IMR-90 (cell line): Measurements from ENCODE around the gene HOXC10. TPM values are rescaled to one million over a fixed set of nuclear protein-coding genes. Genes with fewer than 3 reads are reported as not detected.

Experiments used
- ATAC-seq: fragments of 200-7000 bp; cut with Tn5 transposase; 2 replicates; pipeline ENCODE4 v1.9.1; 2020; ENCODE audit warnings: low read depth, mild to moderate bottlenecking, moderate library complexity
- BruUV-seq: library from RNA; stranded (reverse); fragments of 400-500 nt; replicated peaks from 2 replicates; lab custom pipeline; 2021; lab: Mats Ljungman, UMichigan
- CTCF ChIA-PET: fragments of 300-600 bp; formaldehyde crosslinking; extraction: SDS; loops from one replicate; lab custom pipeline; 2021; ENCODE audit warnings: antibody characterized with exemption; lab: Yijun Ruan, JAX
- POLR2A ChIA-PET: fragments of 300-600 bp; sonication (Branson Sonifier 250); formaldehyde crosslinking; loops from one replicate; lab custom pipeline; 2022; ENCODE audit warnings: antibody characterized with exemption; ENCODE audit not compliant: unreplicated experiment; lab: Charles Lee
- DNase-seq: peaks from one replicate; pipeline ENCODE4 v3.0.0; 2013
- H2AFZ ChIP-seq: replicated peaks from 2 replicates; pipeline ENCODE3; 2013; ENCODE audit warnings: low read length, mild to moderate bottlenecking; ENCODE audit not compliant: poor library complexity
- H2AK5ac ChIP-seq: 2 replicates; pipeline ENCODE4 v1.6.1; 2013; ENCODE audit warnings: low read depth, low read length, inconsistent platforms
- H2AK9ac ChIP-seq: replicated peaks from 2 replicates; pipeline ENCODE3; 2013; ENCODE audit warnings: mild to moderate bottlenecking, low read depth, low read length, moderate library complexity; ENCODE audit not compliant: poor library complexity
- H2BK120ac ChIP-seq: 2 replicates; pipeline ENCODE4 v1.6.1; 2013; ENCODE audit warnings: low read depth, low read length, inconsistent platforms
- H2BK15ac ChIP-seq: 3 replicates; pipeline ENCODE4 v1.6.1; 2013; ENCODE audit warnings: low read depth, low read length, inconsistent platforms
- H2BK20ac ChIP-seq: 2 replicates; pipeline ENCODE4 v1.6.1; 2013; ENCODE audit warnings: low read depth, mild to moderate bottlenecking, inconsistent platforms, low read length, moderate library complexity
- H2BK5ac ChIP-seq: 2 replicates; pipeline ENCODE4 v1.6.1; 2013; ENCODE audit warnings: mild to moderate bottlenecking, low read depth, low read length, inconsistent platforms; ENCODE audit not compliant: poor library complexity, severe bottlenecking
- H3K14ac ChIP-seq: replicated peaks from 2 replicates; pipeline ENCODE4 v1.6.1; 2013; ENCODE audit warnings: low read depth, low read length, inconsistent platforms
- H3K18ac ChIP-seq: 2 replicates; pipeline ENCODE4 v1.6.1; 2013; ENCODE audit warnings: low read depth, low read length, control low read depth
- H3K23ac ChIP-seq: 2 replicates; pipeline ENCODE4 v1.6.1; 2013; ENCODE audit warnings: low read depth, low read length, inconsistent platforms
- H3K27ac ChIP-seq: 2 replicates; pipeline ENCODE4 v1.5.1; 2013; ENCODE audit warnings: mild to moderate bottlenecking, control low read depth, low read length; ENCODE audit not compliant: insufficient read depth
- H3K27me3 ChIP-seq: 2 replicates; pipeline ENCODE4 v1.6.1; 2013; ENCODE audit warnings: low read length; ENCODE audit not compliant: control insufficient read depth, insufficient read depth
- H3K36me3 ChIP-seq: 2 replicates; pipeline ENCODE4 v1.6.1; 2013; ENCODE audit warnings: low read length, mixed read lengths; ENCODE audit not compliant: control insufficient read depth, insufficient read depth
- H3K4ac ChIP-seq: 2 replicates; pipeline ENCODE4 v1.6.1; 2013; ENCODE audit warnings: low read depth, low read length, inconsistent platforms
- H3K4me1 ChIP-seq: 2 replicates; pipeline ENCODE4 v1.6.1; 2013; ENCODE audit warnings: low read length, mixed read lengths; ENCODE audit not compliant: control insufficient read depth, insufficient read depth
- H3K4me2 ChIP-seq: 2 replicates; pipeline ENCODE4 v1.6.1; 2013; ENCODE audit warnings: low read depth, mild to moderate bottlenecking, control low read depth, low read length, moderate library complexity
- H3K4me3 ChIP-seq: 2 replicates; pipeline ENCODE4 v1.5.1; 2013; ENCODE audit warnings: low read depth, mild to moderate bottlenecking, control low read depth, low read length, moderate library complexity; ENCODE audit not compliant: insufficient read depth
- H3K56ac ChIP-seq: 2 replicates; pipeline ENCODE4 v1.6.1; 2013; ENCODE audit warnings: low read length, inconsistent platforms; ENCODE audit not compliant: insufficient read depth; ENCODE audit errors: extremely low read depth
- H3K79me1 ChIP-seq, 2 experiments: 2 replicates each; pipeline ENCODE4 v1.6.1; 2013; ENCODE audit warnings: low read length in 2 of 2, inconsistent platforms in 1 of 2, low read depth in 1 of 2
- H3K9ac ChIP-seq: 2 replicates; pipeline ENCODE4 v1.6.1; 2013; ENCODE audit warnings: low read depth, low read length, control low read depth
- H3K9me1 ChIP-seq: 2 replicates; pipeline ENCODE4 v1.6.1; 2013; ENCODE audit warnings: low read length, inconsistent platforms; ENCODE audit not compliant: insufficient read depth
- H3K9me3 ChIP-seq: 2 replicates; pipeline ENCODE4 v1.6.1; 2013; ENCODE audit warnings: low read length; ENCODE audit not compliant: control insufficient read depth, insufficient read depth
- H4K20me1 ChIP-seq: 2 replicates; pipeline ENCODE4 v1.6.1; 2013; ENCODE audit warnings: low read length, inconsistent platforms; ENCODE audit not compliant: insufficient read depth
- H4K5ac ChIP-seq: 2 replicates; pipeline ENCODE4 v1.6.1; 2013; ENCODE audit warnings: mild to moderate bottlenecking, low read depth, low read length, control low read depth
- H4K8ac ChIP-seq, 2 experiments: 2 replicates each; pipeline ENCODE4 v1.6.1; 2013; ENCODE audit warnings: low read depth in 2 of 2, low read length in 2 of 2, control low read depth in 1 of 2, inconsistent platforms in 1 of 2
- H4K91ac ChIP-seq: 2 replicates; pipeline ENCODE4 v1.6.1; 2013; ENCODE audit warnings: low read depth, low read length, inconsistent platforms; ENCODE audit not compliant: insufficient read depth
- CEBPB ChIP-seq: IDR thresholded peaks from 2 replicates; pipeline ENCODE4 v1.6.1; 2012; ENCODE audit warnings: low read depth, low read length, improper control_type of control experiment
- MAZ ChIP-seq: IDR thresholded peaks from 2 replicates; pipeline ENCODE4 v1.6.1; 2012; ENCODE audit warnings: low read depth, mild to moderate bottlenecking, low read length, improper control_type of control experiment, moderate library complexity, borderline replicate concordance
- MXI1 ChIP-seq: IDR thresholded peaks from 2 replicates; pipeline ENCODE4 v1.6.1; 2012; ENCODE audit warnings: low read depth, mild to moderate bottlenecking, low read length, moderate library complexity, borderline replicate concordance
- WGBS, 2 experiments: methylation state at CpG; one replicate each; pipeline versions ENCODE4 v1.1.5 to v1.1.7; 2013; ENCODE audit warnings: missing lambda C conversion rate in 2 of 2; ENCODE audit not compliant: insufficient read length in 1 of 2; ENCODE audit errors: extremely low coverage in 2 of 2; 5-methylcytosine and 5-hydroxymethylcytosine counted together
- dilution Hi-C: fragments of 300-500 bp; cut with HindIII; formaldehyde crosslinking; loops from one replicate; pipeline ENCODE4 v1.14.3; 2018; ENCODE audit warnings: low sequenced_read_pairs; ENCODE audit not compliant: unreplicated experiment
- in situ Hi-C: fragments of 300-500 bp; cut with MboI; formaldehyde crosslinking; loops from 3 replicates; pipeline ENCODE4 v1.14.3; 2019; ENCODE audit warnings: low sequenced_read_pairs, inconsistent platforms, mixed read lengths
- intact Hi-C: fragments of 100-400 bp; cut with micrococcal nuclease; formaldehyde crosslinking; loops from 2 replicates; pipeline ENCODE4 v1.10.0; 2022
- polyA plus RNA-seq, 3 experiments: library from polyadenylated mRNA; depleted of rRNA; stranded (reverse); fragments of >200 nt; gene quantifications; 2 replicates each; pipeline ENCODE4 v1.2.3, GENCODE V29; 2012; ENCODE audit warnings: low replicate concordance in 1 of 3
- total RNA-seq: library from RNA; depleted of rRNA; stranded (reverse); fragments of >200 nt; gene quantifications from 2 replicates; pipeline ENCODE4 v1.2.3, GENCODE V29; 2012

Gene HOXC10
- total and polyA plus RNA-seq, 2 of the 4 experiments (the other 2 are of a cell fraction), result 0.15 TPM; not detected in 1

DNA sequence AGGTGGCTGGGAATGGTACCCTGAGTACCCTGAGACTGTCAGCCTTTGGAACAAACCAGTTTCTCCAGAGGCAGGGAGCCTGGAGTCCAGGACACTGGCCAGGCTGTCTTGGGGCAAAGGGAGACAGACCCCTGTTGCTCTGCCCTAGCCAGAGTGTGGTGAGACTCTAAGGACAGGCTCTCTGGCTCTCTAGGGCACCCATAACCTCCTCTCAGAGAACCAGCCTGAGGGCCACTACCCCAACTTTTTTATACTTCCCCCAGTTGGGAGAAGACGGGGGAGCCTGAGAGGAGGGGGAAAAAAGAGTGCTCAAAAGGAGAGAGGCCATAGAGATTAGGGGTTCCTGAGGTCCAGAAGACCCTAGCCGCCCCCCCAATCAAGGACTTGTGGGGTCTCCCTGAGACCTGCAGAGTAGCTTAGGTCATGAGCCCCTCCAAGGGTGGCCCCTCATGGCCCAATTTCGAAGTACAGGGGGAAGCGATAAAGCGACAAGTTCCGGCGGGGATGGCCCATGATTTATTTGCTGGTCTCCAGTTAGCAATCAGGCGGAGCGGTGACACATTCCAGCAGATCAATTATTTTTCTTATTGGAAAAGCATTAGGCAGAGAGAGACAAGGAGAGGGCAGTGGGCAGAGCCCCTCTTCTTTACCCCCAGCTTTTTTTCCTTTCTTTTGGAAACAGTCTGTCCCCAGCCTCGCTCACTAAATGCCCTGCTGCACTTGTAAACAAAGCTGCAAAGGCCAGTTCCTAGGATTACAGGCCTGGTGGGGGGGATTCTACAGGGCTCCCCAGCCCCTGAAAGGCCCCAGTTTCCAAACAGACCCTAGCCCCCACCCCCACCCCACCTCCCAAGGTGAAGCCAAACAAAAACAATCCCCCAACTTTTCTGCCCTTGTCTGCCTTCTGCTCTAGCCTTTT lies 25.4 kb downstream of the HOXC10 start:
- H3K9ac ChIP-seq, result no peak overlapping the region
- no peaks in the 10 kb centered on the region for H3K9me1 ChIP-seq
- H3K56ac ChIP-seq, result no peak overlapping the region; the same call in 1 of the 2 replicates
- no peak overlapping the region for H3K4me2 ChIP-seq
- 0% methylated on average over 1 of the region's 10 CpGs; no CpG with 5 or more reads in 1 of the 2 experiments for WGBS, 2 experiments
- DNase-seq (no peak), ATAC-seq (no peak)
- no peak overlapping the region for H3K14ac ChIP-seq
- dilution Hi-C loops (no loop called here), intact Hi-C loops (no loop called here), in situ Hi-C loops (no loop called here)
- no peaks in the 10 kb centered on the region for H3K79me1 ChIP-seq
- no peak overlapping the region for H2BK20ac ChIP-seq
- no peak overlapping the region for H2AFZ ChIP-seq
- H2BK5ac ChIP-seq, result no peak overlapping the region
- ChIA-PET CTCF (interaction anchor here (1.0 to 1.6 kb wide), 2 partner anchors 60 to 191 kb away, joined by 3 read pairs; no protein-coding TSS in a partner anchor), POLR2A (no interaction called here)
- H2AK5ac ChIP-seq, result no peak overlapping the region
- peaks cover 88% of the 10 kb centered on the region for H3K27me3 ChIP-seq
- H2BK15ac ChIP-seq, result no peak overlapping the region
- TF ChIP-seq CEBPB (no peak), MXI1 (no peak), MAZ (no peak)
- H3K36me3 ChIP-seq, result no peaks in the 10 kb centered on the region
- H4K91ac ChIP-seq, result no peak overlapping the region
- no peak overlapping the region; the same call in 1 of the 2 replicates for H3K4me3 ChIP-seq
- H3K9me3 ChIP-seq, result peaks cover 2% of the 10 kb centered on the region
- H4K20me1 ChIP-seq, result no peaks in the 10 kb centered on the region
- no peaks in the 10 kb centered on the region for H3K4me1 ChIP-seq
- H4K8ac ChIP-seq, result no peak overlapping the region
- no peak overlapping the region for H2BK120ac ChIP-seq
- H4K5ac ChIP-seq, result no peak overlapping the region
- no peak overlapping the region for H3K27ac ChIP-seq
- no peak overlapping the region for H3K4ac ChIP-seq
- no TSS peak for BruUV-seq
- no peak overlapping the region for H3K18ac ChIP-seq
- no peak overlapping the region for H3K23ac ChIP-seq
- peak overlapping the region; percentile 59 for H2AK9ac ChIP-seq
